Cardiac fibroblast (primary cell): ENCODE results near the gene CHMP4B.

Source experiments
- DNase-seq, 2 donors: peaks; one replicate each; pipeline versions ENCODE4 v3.0.0 to v3.0.0-alpha.2; 2010; ENCODE audit warnings: low read depth in 2 of 2
- H3K4me3 ChIP-seq, 2 donors: replicated peaks in 1 of 2; 1 replicate in 1 of 2; 2 replicates in 1 of 2; pipeline ENCODE4 v1.5.1; 2011; ENCODE audit warnings: low read depth in 2 of 2, low read length in 2 of 2, mild to moderate bottlenecking in 2 of 2, moderate library complexity in 1 of 2
- TF ChIP-seq, protein P1 (sequence below): IDR thresholded peaks from one replicate; pipeline ENCODE4 v1.5.1; 2011; ENCODE audit warnings: low read depth, mild to moderate bottlenecking, low read length, inconsistent platforms

CHMP4B gene

DNA sequence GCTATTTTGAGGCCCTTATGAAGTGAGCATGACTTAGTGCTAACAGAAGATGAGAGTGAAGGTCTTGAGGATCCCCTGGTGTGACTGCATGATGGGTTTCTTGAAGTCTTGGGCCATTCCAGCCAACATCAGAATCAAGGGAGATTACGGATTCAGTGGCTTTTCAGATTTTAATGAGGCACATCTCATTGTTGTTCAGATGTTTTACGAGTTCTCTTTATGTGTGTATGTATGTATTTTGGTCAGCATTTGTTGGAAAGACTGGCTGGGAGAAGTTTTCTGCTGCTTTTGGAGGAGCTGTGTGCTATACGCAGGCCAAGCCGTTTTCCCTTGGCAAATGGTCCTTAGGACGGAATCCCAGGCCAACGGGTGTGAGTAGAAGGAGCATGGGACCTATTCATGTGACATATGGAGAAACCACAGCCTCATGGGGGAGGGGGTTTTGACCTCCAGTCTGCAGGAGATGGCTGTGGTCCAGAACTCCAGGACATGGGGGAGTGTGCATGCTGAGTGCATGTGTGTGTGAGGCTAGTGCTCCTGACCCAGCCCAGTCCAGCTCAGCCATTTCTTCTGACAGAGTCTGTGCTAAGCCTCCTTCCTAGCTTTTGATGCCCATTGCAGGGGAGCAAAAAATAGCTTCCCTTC lies 35.3 kb downstream of the CHMP4B start:
- DNase-seq: peak; percentile 56 to 86

DNA sequence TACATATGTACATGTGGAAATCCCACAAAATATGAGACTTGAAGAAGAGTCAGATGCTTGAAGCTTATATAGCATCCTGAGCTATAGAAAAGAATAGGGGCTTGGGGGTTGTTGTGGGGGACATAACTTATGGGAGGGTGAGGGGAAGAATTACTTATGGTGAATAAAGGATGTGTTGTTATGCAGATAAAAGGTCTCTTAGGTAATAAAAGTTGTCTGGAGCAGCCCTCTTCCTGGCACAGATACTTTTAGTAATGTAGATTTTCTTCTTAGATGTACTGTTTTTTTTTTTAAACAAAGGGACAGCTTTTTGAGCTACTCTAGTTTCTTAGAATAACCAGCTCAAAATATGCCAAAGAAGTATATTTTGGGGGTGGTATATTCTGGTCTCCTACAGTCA lies 35.9 kb downstream of the CHMP4B start:
- TF ChIP-seq, protein P1, sequence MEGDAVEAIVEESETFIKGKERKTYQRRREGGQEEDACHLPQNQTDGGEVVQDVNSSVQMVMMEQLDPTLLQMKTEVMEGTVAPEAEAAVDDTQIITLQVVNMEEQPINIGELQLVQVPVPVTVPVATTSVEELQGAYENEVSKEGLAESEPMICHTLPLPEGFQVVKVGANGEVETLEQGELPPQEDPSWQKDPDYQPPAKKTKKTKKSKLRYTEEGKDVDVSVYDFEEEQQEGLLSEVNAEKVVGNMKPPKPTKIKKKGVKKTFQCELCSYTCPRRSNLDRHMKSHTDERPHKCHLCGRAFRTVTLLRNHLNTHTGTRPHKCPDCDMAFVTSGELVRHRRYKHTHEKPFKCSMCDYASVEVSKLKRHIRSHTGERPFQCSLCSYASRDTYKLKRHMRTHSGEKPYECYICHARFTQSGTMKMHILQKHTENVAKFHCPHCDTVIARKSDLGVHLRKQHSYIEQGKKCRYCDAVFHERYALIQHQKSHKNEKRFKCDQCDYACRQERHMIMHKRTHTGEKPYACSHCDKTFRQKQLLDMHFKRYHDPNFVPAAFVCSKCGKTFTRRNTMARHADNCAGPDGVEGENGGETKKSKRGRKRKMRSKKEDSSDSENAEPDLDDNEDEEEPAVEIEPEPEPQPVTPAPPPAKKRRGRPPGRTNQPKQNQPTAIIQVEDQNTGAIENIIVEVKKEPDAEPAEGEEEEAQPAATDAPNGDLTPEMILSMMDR: no peak
- no peak overlapping the region for H3K4me3 ChIP-seq
- no peak for DNase-seq

More for the DNA sequence above, 35.3 kb downstream of the CHMP4B start:
- TF ChIP-seq, protein P1: no peak
- no peak overlapping the region for H3K4me3 ChIP-seq

DNA sequence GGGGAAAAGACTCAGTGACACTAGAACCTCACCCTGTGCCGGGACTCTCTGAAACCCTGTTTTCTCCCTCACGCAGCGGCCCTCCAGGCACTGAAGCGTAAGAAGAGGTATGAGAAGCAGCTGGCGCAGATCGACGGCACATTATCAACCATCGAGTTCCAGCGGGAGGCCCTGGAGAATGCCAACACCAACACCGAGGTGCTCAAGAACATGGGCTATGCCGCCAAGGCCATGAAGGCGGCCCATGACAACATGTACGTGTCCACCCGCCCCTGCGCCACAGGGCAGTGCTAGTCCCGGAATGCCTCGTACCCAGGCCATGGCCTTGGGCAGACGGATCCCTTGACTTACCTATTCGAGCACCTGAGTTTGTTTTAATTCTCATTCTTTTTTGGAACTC lies 37.2 kb downstream of the CHMP4B start:
- TF ChIP-seq, protein P1: no peak
- DNase-seq: no peak
- no peak overlapping the region for H3K4me3 ChIP-seq

DNA sequence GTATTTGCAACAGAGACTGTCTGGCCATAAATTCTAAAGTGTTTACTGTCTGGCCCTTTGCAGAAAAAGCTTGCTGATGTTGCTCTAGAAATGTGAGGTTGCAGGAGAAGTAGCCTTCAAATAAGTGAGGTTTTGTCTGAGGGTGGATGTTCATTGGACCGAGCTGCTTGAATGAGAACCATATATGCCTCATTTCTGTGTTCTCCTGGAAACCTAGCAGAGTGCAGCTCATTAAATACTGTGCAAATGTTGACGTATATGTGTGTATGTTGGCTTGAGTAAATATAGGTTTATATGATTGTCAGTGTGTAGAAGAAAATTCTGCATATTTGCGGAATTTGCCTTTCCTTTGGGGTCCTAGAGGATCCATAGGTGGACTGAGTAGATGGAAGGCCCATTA lies 39.0 kb downstream of the CHMP4B start:
- TF ChIP-seq, protein P1: no peak
- H3K4me3 ChIP-seq: no peak overlapping the region
- DNase-seq: no peak

DNA sequence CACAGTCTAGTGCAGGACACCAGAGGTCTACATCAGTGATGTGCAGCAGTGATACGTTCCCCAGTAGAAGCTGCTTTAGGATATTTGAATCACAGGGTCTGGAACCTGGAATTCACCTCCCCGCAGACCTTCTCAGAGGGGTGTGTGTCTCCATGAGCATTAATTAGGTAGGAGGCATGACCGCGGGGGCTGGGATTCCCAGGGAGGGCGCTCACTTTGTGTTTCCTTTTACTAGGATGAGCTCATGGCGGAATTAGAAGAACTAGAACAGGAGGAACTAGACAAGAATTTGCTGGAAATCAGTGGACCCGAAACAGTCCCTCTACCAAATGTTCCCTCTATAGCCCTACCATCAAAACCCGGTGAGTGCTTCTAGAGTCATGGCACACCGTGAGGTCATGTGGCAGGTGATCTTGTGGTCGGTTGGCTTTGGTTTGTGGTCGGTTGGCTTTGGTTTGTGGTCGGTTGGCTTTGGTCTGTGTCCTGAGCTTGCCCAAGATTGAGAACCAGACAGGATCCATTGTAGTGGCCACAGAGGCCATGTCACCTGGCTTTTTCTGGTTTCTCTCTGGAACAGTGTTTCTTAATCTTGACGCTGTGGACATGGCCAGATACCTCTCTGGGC lies 40.8 kb downstream of the CHMP4B start:
- no peak for DNase-seq
- TF ChIP-seq, protein P1: no peak
- no peak overlapping the region for H3K4me3 ChIP-seq

DNA sequence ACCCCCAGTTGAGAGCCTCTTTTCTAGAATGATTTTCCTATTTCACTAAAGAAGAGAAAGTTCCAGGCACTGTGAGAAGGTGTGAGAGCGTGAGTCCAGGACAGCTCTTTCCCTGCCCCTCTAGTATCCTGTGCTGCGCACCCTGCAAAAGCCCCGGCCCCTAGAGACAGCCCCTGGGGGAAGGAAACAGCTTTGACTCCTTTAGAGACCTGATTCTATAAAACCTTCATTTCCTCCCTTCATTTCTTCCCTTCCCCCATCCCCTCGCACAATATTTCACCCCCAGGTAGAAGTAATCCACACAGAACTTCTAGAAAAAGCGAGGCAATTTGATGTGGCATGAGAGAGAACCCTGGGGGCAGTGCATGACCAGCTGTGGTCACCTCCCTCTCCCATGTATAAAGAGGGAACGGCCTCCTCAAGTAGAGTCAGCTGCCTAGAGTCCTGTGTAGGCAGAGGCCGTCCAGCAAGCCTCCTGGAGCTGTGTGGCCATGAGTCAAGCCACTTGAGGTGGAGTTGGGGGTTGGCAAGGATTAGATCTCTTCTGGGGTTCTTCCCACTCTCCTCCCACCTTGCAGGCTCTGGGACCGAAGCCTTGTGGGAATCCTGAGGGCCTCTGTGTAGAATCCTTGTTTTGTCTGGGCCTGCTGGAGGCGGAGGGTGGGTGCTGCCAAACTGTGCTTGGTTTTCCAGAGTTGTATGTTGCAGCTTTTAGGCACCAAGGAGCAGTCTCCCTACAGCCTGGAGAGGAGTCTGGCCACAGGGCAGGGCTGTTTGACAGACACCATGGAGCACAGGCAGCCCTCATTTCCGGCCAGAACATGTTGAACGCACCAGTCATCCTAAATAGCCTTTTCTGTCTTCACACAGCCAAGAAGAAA lies 41.7 kb downstream of the CHMP4B start:
- TF ChIP-seq, protein P1: no peak
- no peak overlapping the region for H3K4me3 ChIP-seq
- DNase-seq: no peak
